Stimulated activated CD4-positive, alpha-beta T cell treated with anti-CD3 and anti-CD28 coated beads, Interleukin-15, amount 100 ng/mL, for 24 hours (primary cell): ENCODE measurements around the gene GRIK3.
"Not testable (repeated sequence)": the region's sequence is repeated elsewhere in the genome, so short reads cannot be mapped to it uniquely, and the experiment has no call there.

ENCODE experiments used
- DNase-seq: peaks from one replicate; pipeline ENCODE4 v3.0.0-alpha.2; 2020

Gene GRIK3

GRCh38 chr1:36934061-36934460 lies 100.3 kb downstream of the GRIK3 start:
- DNase-seq = no peak

- DNase-seq = no peak
These were observed 106.5 kb downstream of the GRIK3 start for GRCh38 chr1:36927826-36928225.

GRCh38 chr1:36925251-36925650 lies 109.1 kb downstream of the GRIK3 start:
- no peak for DNase-seq

- DNase-seq = peak; percentile 42
These were observed 110.0 kb downstream of the GRIK3 start for GRCh38 chr1:36924282-36924811.

GRCh38 chr1:36922593-36923426 lies 111.5 kb downstream of the GRIK3 start:
- DNase-seq = no peak

GRCh38 chr1:36922071-36922470 lies 112.2 kb downstream of the GRIK3 start:
- no peak for DNase-seq

- no peak for DNase-seq
These were observed 113.4 kb downstream of the GRIK3 start for GRCh38 chr1:36920801-36921405.

GRCh38 chr1:36920371-36920770 lies 113.9 kb downstream of the GRIK3 start:
- no peak for DNase-seq

- DNase-seq = no peak
These were observed 114.7 kb downstream of the GRIK3 start for GRCh38 chr1:36919491-36920145.

- DNase-seq = no peak
These were observed 115.7 kb downstream of the GRIK3 start for GRCh38 chr1:36918604-36919003.

- not testable (repeated sequence) for DNase-seq
These were observed 117.8 kb downstream of the GRIK3 start for GRCh38 chr1:36916542-36916941.

GRCh38 chr1:36913484-36914060 lies 120.7 kb downstream of the GRIK3 start:
- DNase-seq = no peak

GRCh38 chr1:36913016-36913415 lies 121.3 kb downstream of the GRIK3 start:
- DNase-seq = no peak

GRCh38 chr1:36912365-36912865 lies 121.9 kb downstream of the GRIK3 start:
- DNase-seq = no peak

GRCh38 chr1:36911561-36912364 lies 122.6 kb downstream of the GRIK3 start:
- DNase-seq = no peak

GRCh38 chr1:36910886-36911540 lies 123.3 kb downstream of the GRIK3 start:
- DNase-seq = no peak

GRCh38 chr1:36909946-36910725 lies 124.2 kb downstream of the GRIK3 start:
- no peak for DNase-seq

GRCh38 chr1:36909359-36909758 lies 125.0 kb downstream of the GRIK3 start:
- DNase-seq = not testable (repeated sequence)

GRCh38 chr1:36908096-36908495 lies 126.2 kb downstream of the GRIK3 start:
- DNase-seq = no peak

- no peak for DNase-seq
These were observed 127.8 kb downstream of the GRIK3 start for GRCh38 chr1:36906555-36906954.

- no peak for DNase-seq
These were observed 128.4 kb downstream of the GRIK3 start for GRCh38 chr1:36905941-36906340.
